Naive B cell (primary cell): ENCODE data around the gene TIMM29. TPM values are rescaled to one million over a fixed set of nuclear protein-coding genes. Genes with fewer than 3 reads are reported as not detected.
A peak's percentile ranks its signal among the peaks of the same experiment; 100 is the strongest.

Source experiments
- ATAC-seq, 2 donors: fragments of 150-1000 bp; cut with Tn5 transposase; 2 replicates each; pipeline ENCODE4 v1.10.0; 2021; ENCODE audit warnings: low read depth in 2 of 2, mild to moderate bottlenecking in 2 of 2, moderate library complexity in 2 of 2
- DNase-seq: peaks from one replicate; pipeline ENCODE4 v3.0.0; 2022
- H3K27ac Mint-ChIP-seq, 6 donors: one replicate each; pipeline ENCODE4 v1.8.0; 2020 to 2022; ENCODE audit warnings: mild to moderate bottlenecking in 6 of 6, mixed read lengths in 6 of 6, moderate library complexity in 5 of 6, inconsistent platforms in 2 of 6
- H3K27me3 Mint-ChIP-seq, 3 donors: one replicate each; pipeline ENCODE4 v1.8.0; 2021 to 2022; ENCODE audit warnings: mixed read lengths in 3 of 3, mild to moderate bottlenecking in 1 of 3
- H3K36me3 Mint-ChIP-seq, 2 donors: one replicate each; pipeline ENCODE4 v1.8.0; 2020 to 2022; ENCODE audit warnings: mixed read lengths in 2 of 2, inconsistent platforms in 1 of 2, mild to moderate bottlenecking in 1 of 2
- H3K4me1 Mint-ChIP-seq, 3 donors: one replicate each; pipeline ENCODE4 v1.8.0; 2020 to 2022; ENCODE audit warnings: mixed read lengths in 3 of 3, inconsistent platforms in 1 of 3, mild to moderate bottlenecking in 1 of 3, moderate library complexity in 1 of 3
- H3K4me3 Mint-ChIP-seq, 8 donors: one replicate each; pipeline ENCODE4 v1.8.0; 2020 to 2022; ENCODE audit warnings: mild to moderate bottlenecking in 8 of 8, mixed read lengths in 8 of 8, moderate library complexity in 8 of 8, inconsistent platforms in 2 of 8
- H3K9me3 Mint-ChIP-seq, 7 donors: one replicate each; pipeline ENCODE4 v1.8.0; 2020 to 2022; ENCODE audit warnings: mixed read lengths in 7 of 7, mild to moderate bottlenecking in 5 of 7, inconsistent platforms in 2 of 7, moderate library complexity in 1 of 7
- polyA plus RNA-seq, 6 donors: library from polyadenylated mRNA; unstranded; fragments of 300-500 nt; fragmentation: Illumina TruSeq; gene quantifications; one replicate each; pipeline ENCODE4 v1.2.3, GENCODE V29; 2021; ENCODE audit warnings: low read depth in 6 of 6

Gene TIMM29
- polyA plus RNA-seq = 10 to 100 TPM in 5 of 6 donors, 1 to 10 TPM in 1; 4.3 to 24.0 (median 17.9) TPM

DNA sequence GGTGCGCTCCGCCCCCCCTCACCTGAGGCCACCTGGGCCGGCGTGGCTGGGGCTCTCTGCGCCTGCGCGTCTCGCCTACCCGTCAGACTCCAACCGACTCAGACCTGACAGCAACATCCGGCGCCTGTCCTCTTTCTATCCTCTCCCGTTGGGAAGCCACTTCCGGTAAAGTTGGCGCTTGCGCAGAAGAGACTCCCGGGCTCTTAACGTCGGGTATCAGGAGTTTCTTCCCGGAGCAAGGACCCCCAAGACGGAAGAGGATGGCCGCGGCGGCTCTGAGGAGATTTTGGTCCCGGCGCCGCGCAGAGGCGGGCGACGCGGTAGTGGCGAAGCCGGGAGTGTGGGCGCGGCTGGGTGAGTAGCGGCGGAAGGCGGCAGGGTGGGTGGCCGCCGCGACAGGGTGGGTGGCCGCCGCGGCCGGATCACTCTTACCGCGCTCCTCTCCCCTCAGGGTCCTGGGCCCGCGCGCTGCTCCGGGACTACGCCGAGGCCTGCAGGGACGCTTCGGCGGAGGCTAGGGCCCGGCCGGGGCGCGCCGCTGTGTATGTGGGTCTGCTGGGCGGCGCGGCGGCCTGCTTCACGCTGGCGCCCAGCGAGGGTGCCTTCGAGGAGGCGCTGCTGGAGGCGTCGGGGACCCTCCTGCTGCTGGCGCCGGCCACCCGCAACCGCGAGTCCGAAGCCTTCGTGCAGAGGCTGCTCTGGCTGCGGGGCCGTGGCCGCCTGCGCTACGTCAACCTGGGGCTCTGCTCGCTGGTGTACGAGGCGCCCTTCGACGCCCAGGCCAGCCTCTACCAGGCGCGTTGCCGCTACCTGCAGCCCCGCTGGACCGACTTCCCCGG is at the start of gene TIMM29, which contains the start of gene YIPF2:
Gene TIMM29 (plus strand): TSS at position 249 of the 839 bp plus-strand sequence. CDS start 12 bp downstream, at position 261.
Gene YIPF2 (minus strand): TSS at position 77 of the 839 bp plus-strand sequence. CDS start 229 bp downstream, outside the sequence.
- no peaks in the 10 kb centered on the region for H3K27me3 Mint-ChIP-seq
- DNase-seq = peak; percentile 72
- no peaks in the 10 kb centered on the region for H3K36me3 Mint-ChIP-seq
- peak; percentile 83 to 84 for ATAC-seq
- no peaks in the 10 kb centered on the region for H3K9me3 Mint-ChIP-seq
- H3K27ac Mint-ChIP-seq = peak within 1 kb of the TSS; percentile 58 to 94 (median 90)
- H3K4me3 Mint-ChIP-seq = peak within 1 kb of the TSS; percentile 85 to 95 (median 91)
- peaks cover 12 to 39% (median 21%) of the 10 kb centered on the region in 3 donors for H3K4me1 Mint-ChIP-seq

GRCh38 chr19:10881403-10882107 is 47.1 kb upstream of the TIMM29 start:
- Mint-ChIP-seq H3K9me3 (no peaks in the 10 kb centered on the region), H3K4me3 (no peak overlapping the region), H3K27ac (peak overlapping the region in 1 of 6 donors; percentile 79), H3K4me1 (peaks cover 20 to 25% (median 25%) of the 10 kb centered on the region in 3 donors), H3K27me3 (no peaks in the 10 kb centered on the region), H3K36me3 (no peaks in the 10 kb centered on the region)
- ATAC-seq (no peak), DNase-seq (no peak)

DNA sequence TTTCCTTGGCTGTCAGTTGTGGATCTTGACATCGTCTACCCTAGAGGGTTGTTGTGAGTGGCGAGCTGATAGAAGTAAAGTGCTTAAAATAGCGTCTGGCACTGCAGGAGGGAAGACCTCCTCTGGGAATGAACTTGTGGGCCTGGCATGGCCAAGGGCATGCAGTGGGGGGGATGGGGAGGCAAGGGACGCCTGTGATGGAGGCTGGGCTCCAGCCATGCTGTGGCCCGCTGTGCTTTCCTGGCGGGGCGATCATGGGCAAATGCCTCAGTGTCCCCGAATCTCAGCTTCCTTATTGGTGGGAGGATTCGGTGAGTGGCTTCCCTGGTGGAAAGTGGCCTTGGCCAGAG is 46.5 kb upstream of the TIMM29 start:
- Mint-ChIP-seq H3K27ac (no peak overlapping the region), H3K36me3 (no peaks in the 10 kb centered on the region), H3K9me3 (no peaks in the 10 kb centered on the region), H3K4me1 (peaks cover 18 to 26% (median 20%) of the 10 kb centered on the region in 3 donors), H3K27me3 (no peaks in the 10 kb centered on the region), H3K4me3 (no peak overlapping the region)
- ATAC-seq = no peak
- no peak for DNase-seq

DNA sequence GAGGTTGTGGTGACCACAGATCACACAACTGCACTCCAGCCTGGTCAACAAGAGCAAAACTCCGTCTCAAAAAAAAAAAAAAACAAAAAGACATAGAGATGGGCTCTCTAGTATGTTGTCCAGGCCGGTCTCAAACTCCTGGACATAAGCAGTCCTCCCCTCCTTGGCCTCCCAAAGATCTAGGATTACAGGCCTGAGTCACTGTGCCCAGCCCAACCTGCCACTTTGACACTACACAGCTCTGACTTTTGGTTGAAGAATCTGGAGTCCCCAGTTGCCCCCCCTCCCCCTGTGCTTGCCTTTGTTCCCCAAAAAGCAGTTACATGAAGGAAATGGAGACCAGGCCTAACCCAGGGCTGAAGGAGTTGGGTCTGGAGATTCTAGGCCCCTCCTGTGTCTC is 44.3 kb upstream of the TIMM29 start:
- H3K27me3 Mint-ChIP-seq = no peaks in the 10 kb centered on the region
- no peak for ATAC-seq
- no peak overlapping the region for H3K4me3 Mint-ChIP-seq
- H3K9me3 Mint-ChIP-seq = no peaks in the 10 kb centered on the region
- H3K4me1 Mint-ChIP-seq = peaks cover 14 to 18% (median 16%) of the 10 kb centered on the region in 3 donors
- peak overlapping the region in 1 of 6 donors; percentile 78 for H3K27ac Mint-ChIP-seq
- no peak for DNase-seq
- H3K36me3 Mint-ChIP-seq = no peaks in the 10 kb centered on the region

GRCh38 chr19:10885201-10886169 is 43.1 kb upstream of the TIMM29 start:
- Mint-ChIP-seq H3K27me3 (no peaks in the 10 kb centered on the region), H3K4me1 (peaks cover 12 to 16% (median 13%) of the 10 kb centered on the region in 3 donors), H3K36me3 (no peaks in the 10 kb centered on the region), H3K9me3 (no peaks in the 10 kb centered on the region), H3K27ac (peak overlapping the region in 1 of 6 donors; percentile 19), H3K4me3 (peak overlapping the region in 1 of 8 donors; percentile 26)
- DNase-seq (no peak), ATAC-seq (no peak)

- Mint-ChIP-seq H3K27me3 (no peaks in the 10 kb centered on the region), H3K4me1 (peaks cover 8 to 16% (median 12%) of the 10 kb centered on the region in 3 donors), H3K9me3 (no peaks in the 10 kb centered on the region), H3K27ac (peak overlapping the region in 2 of 6 donors; percentile 38 to 86), H3K36me3 (no peaks in the 10 kb centered on the region), H3K4me3 (no peak overlapping the region)
- DNase-seq (no peak), ATAC-seq (no peak)
These were observed 40.8 kb upstream of the TIMM29 start for GRCh38 chr19:10887616-10888367.

DNA sequence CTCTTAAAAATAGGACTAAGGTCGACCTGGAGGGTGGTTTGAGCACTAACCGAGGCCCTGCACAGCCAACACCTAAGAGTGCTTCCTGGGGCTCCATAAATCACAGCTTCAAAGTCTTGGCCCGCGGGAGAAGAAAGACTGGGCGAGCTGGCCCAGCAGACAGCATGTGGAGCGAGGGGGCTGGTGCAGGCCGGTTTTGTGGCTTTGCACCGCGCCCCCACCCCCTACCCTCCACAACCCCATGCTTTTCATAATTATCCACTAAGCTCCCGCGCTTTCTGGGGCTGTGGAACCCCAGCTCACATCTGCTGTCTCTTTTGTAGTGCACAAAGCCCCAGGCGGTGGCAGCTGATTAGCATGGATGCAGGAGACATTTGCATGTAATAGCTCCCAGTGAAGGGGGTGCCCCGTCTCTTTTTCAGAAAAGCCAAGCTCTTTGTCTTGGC is 40.2 kb upstream of the TIMM29 start:
- Mint-ChIP-seq H3K9me3 (no peaks in the 10 kb centered on the region), H3K4me3 (no peak overlapping the region), H3K27me3 (no peaks in the 10 kb centered on the region), H3K27ac (peak overlapping the region in 1 of 6 donors; percentile 75), H3K36me3 (no peaks in the 10 kb centered on the region), H3K4me1 (peaks cover 8 to 16% (median 12%) of the 10 kb centered on the region in 3 donors)
- no peak for DNase-seq
- ATAC-seq = no peak

DNA sequence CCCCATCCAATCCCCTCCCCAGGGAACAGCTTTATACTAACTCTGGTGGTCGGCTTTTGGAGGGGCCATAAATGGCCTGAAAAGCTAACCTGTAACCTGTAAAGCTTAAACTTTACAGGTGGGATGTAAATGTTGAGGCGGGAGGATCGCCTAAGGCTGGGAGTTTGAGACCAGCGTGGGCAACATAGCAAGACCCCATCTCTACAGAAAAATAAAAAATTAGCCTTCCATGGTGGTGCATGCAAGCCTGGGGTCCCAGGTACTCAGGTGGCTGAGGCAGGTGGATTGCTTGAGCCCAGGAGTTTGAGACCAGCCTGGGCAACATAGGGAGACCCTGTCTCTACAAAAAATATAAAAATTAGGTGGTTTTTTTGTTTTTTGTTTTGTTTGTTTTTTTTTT is 38.7 kb upstream of the TIMM29 start:
- ATAC-seq = no peak

GRCh38 chr19:10891405-10892086 is 37.1 kb upstream of the TIMM29 start:
- Mint-ChIP-seq H3K4me3 (no peak overlapping the region), H3K27me3 (no peaks in the 10 kb centered on the region), H3K9me3 (no peaks in the 10 kb centered on the region), H3K36me3 (no peaks in the 10 kb centered on the region), H3K27ac (no peak overlapping the region), H3K4me1 (peaks cover 7 to 15% (median 12%) of the 10 kb centered on the region in 3 donors)
- ATAC-seq (no peak), DNase-seq (no peak)

More for the DNA sequence above, 38.7 kb upstream of the TIMM29 start:
- H3K36me3 Mint-ChIP-seq = no peaks in the 10 kb centered on the region
- H3K4me1 Mint-ChIP-seq = peaks cover 12 to 15% (median 12%) of the 10 kb centered on the region in 3 donors
- H3K9me3 Mint-ChIP-seq = no peaks in the 10 kb centered on the region
- DNase-seq = no peak
- H3K27ac Mint-ChIP-seq = no peak overlapping the region
- H3K27me3 Mint-ChIP-seq = no peaks in the 10 kb centered on the region
- H3K4me3 Mint-ChIP-seq = no peak overlapping the region

- no peak for ATAC-seq
- no peaks in the 10 kb centered on the region for H3K9me3 Mint-ChIP-seq
- no peaks in the 10 kb centered on the region for H3K36me3 Mint-ChIP-seq
- no peak for DNase-seq
- H3K27me3 Mint-ChIP-seq = no peaks in the 10 kb centered on the region
- H3K4me1 Mint-ChIP-seq = peaks cover 8 to 19% (median 17%) of the 10 kb centered on the region in 3 donors
- H3K4me3 Mint-ChIP-seq = no peak overlapping the region
- H3K27ac Mint-ChIP-seq = no peak overlapping the region
These were observed 36.4 kb upstream of the TIMM29 start for GRCh38 chr19:10892256-10892655.

- Mint-ChIP-seq H3K4me1 (peaks cover 4 to 17% (median 14%) of the 10 kb centered on the region in 3 donors), H3K4me3 (no peak overlapping the region), H3K27ac (no peak overlapping the region), H3K36me3 (no peaks in the 10 kb centered on the region), H3K27me3 (no peaks in the 10 kb centered on the region), H3K9me3 (no peaks in the 10 kb centered on the region)
- no peak for DNase-seq
- no peak for ATAC-seq
These were observed 33.7 kb upstream of the TIMM29 start for GRCh38 chr19:10894911-10895213.

GRCh38 chr19:10895363-10895762 is 33.2 kb upstream of the TIMM29 start:
- Mint-ChIP-seq H3K36me3 (no peaks in the 10 kb centered on the region), H3K27ac (no peak overlapping the region), H3K9me3 (no peaks in the 10 kb centered on the region), H3K4me1 (peaks cover 4 to 19% (median 17%) of the 10 kb centered on the region in 3 donors), H3K4me3 (no peak overlapping the region), H3K27me3 (no peaks in the 10 kb centered on the region)
- DNase-seq (no peak), ATAC-seq (no peak)
